Left forelimb (tissue), 1 donor: ENCODE data around the gene ERGIC1.
A peak's percentile ranks its signal among the peaks of the same experiment; 100 is the strongest.

Experiments
- DNase-seq: peaks from one replicate; pipeline ENCODE4 v3.0.0-alpha.2; 2018; ENCODE audit warnings: low spot score

The ERGIC1 gene

GRCh38 chr5:172951371-172952033, 117.5 kb downstream of the ERGIC1 start:
- DNase-seq: no peak

- no peak for DNase-seq
Observed at GRCh38 chr5:172952034-172952511, 118.0 kb downstream of the ERGIC1 start.

DNA sequence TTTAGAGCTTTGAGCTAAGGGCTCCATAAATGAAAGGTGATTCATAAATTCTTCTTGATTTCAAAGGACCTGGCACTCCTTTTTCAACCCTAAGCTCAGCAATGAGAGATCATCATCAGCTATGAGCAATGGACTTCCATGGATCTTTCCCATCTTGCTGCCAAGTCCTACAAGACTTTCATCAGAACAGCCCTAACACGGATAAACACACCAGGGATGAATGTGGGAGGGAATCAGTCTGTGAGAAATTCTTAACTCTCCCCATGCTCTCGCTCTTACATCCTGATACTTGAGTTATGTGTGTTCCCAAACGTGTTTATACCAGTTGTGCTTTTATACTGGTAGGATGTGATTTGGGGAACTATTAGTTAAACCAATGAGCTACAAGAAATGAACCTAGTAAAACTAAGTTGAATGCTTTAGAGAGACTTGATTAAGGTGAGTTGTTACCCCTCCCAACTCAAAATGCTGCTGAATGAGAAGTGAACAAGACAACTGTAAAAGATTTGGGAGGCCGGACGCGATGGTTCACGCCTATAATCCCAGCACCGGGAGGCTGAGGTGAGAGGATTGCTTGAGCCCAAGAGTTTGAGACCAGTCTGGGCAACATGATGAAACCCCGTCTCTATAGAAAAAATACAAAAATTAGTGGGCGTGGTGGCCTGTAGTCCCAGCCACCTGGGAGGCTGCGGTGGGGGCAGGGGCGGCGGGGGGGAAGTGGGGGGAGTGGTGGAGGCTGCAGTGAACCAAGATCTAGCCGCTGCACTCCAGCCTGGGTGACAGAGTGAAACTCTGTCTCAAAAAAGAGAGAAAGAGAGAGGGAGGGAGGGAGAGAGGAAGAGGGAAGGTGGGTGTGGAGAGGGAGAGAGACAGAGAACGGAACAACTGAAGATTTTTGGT, 120.0 kb downstream of the ERGIC1 start:
- no peak for DNase-seq

DNA sequence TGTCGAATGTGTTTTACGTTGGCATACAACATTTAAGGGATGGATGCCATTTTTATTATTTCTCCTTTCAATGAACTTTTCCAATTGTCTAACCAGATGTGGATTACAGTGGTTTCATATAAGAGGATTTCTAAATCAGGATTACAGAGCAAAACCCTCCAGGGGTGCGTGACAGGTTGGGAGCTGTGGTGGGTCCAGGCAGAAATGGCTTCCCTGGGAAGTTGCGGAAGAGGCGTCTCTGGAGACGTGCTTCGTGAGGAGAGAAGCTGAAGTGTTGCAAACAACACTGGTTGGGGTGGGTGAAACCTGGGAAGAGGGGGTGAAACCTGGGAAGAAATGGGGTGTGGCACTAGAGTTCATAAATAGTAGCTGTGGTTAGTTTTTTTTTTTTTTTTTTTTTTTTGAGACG, 120.7 kb downstream of the ERGIC1 start:
- DNase-seq: no peak

DNA sequence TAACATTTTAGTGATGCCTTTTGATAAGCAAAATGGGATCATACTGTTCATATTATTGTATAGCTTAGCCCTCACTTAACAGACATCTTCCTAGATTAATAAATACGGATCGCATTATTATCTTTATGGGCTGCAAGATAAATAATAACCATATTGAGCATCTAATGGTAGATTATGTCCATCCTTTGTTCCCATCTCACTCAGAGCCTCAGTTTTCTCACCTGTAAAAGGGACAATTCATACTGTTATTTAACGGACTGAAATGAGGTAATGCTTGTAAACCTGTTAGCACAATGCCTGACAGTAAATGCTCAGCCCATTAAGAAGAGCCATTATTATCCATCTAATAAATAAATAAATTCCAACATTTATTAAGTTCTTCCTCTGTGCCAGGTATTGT, 122.2 kb downstream of the ERGIC1 start:
- DNase-seq: no peak

DNA sequence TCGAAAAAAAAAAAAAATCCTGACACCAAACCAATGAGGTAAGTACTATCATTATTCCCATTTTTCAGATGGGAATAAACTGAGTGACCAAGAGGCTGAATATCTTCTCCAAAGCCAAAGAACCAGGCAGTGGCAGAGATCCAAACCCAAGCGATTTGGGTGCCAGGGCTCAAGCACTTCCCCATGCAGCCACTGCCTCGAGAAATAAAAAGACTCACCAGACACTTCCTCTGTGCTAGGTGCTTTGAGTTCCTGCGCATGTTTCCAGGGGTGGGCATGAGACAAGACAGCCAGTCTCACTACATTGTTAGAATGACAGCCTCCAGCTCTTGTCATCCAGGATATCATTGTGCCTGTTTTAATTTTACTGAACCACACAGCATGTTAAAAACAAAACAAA, 122.9 kb downstream of the ERGIC1 start:
- DNase-seq: no peak

DNA sequence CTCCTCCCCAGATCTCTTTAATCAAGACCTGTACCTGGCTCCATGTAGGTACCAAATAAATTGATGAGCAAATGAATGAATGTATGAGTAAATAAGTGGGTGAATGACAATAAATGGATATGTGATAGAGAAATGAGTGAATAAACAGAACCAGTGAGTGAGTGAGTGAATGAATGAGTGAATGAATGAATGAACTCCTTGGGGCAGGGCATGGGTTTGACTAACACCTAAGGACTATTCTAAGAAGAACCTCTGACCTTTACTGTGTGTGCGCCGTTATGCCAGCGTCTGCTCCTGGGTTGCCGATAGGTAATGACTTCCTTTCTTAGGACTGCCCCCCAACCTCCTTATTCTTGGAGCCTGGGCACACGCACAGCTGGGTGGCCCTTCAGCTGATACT, 123.4 kb downstream of the ERGIC1 start:
- DNase-seq: no peak

DNA sequence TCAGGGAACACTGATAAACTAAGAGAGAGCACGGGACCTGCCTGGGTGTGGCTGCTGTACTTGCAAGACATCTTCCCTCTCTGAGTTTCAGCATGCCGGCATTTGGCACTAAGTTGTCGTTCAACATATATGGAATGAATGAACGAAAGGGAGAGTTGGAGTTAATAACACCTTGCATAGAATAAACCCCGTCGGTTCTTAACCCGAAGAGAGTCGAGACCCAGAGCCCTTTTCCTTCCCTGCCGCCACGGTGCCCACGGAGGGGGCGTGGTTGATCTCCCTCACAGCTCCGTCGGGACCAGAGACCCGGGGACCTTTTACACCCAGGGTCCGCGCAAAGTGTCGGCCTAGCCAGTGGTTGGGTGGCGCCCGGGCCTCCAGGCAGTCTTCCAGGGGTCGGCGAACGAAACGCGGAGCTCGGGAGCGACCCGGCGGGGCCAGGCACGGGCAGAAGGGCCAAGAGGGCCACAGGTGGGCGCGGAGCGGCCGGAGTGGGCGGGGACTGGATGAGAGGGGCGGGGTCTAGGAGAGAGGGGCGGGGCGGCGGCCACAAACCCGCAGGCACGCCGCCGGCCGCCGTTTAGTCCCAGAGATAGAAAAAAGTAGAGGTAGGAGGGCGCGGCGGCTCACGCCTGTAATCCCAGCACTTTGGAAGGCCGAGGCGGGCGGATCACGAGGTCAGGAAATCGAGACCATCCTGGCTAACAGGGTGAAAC, 124.4 kb downstream of the ERGIC1 start:
- peak; percentile 79 for DNase-seq

DNA sequence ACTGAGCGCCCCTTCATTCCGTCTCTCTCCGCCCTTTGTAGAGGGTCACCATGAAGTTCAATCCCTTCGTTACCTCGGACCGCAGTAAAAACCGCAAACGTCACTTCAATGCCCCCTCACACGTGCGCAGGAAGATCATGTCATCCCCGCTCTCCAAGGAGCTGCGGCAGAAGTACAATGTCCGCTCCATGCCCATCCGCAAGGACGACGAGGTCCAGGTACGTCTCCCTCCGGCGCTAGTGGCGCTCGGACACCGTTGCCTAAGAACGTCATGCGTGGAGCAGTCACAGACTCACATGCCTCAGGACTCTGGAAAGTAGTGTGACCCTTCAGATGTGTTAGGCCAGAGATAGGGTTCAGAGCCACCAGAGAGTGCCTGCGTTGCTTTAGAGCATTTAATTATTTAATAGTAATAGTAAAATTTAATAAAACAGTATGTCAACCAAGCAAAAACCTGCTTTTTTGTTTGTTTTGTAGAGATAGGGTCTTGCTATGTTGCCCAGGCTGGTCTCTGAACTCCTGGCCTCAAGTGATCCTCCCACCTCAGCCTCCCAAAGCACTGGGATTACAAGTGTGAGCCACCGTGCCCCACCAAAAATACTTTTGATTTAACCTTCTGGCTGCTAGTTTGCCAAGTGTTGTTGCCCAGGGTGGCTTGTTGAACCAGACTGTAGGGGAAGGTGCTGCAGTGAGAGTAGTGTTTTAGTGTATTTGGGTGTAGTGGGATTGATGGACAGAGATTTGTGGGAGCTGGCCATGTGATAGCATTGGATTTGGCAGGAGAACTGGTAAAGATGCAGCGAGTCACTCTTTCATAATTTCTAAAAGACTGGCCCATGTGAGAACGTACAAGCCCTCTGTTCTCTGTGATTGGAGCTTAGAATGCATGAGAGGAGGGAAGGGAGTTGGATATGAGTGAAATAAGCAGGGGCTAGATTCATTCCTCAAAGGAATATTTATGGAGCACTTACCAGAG, 126.1 kb downstream of the ERGIC1 start:
- DNase-seq: no peak

DNA sequence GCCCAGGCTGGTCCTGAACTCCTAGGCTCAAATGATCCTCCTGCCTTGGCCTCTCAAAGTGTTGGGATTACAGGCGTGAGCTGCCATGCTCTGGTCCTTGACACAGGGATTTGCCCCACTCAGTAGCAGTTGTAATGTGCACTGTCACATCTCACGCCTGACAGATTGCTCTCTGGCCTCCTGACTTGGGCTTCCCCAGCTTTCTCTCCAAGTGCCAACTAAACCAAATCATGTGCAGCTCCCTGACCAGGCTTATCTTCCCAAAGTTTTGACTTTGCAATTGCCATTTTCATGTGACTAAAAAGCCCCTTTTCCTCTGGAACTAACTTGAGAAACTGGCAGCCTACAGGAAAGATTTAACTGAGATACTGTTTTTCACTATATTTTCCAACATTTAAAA, 135.9 kb downstream of the ERGIC1 start:
- no peak for DNase-seq

- DNase-seq: no peak
Observed at GRCh38 chr5:172971482-172971881, 137.4 kb downstream of the ERGIC1 start.

GRCh38 chr5:172972552-172972951, 138.5 kb downstream of the ERGIC1 start:
- DNase-seq: no peak

GRCh38 chr5:172973127-172973916, 139.3 kb downstream of the ERGIC1 start:
- no peak for DNase-seq

GRCh38 chr5:172973931-172974330, 139.9 kb downstream of the ERGIC1 start:
- DNase-seq: no peak

GRCh38 chr5:172975289-172975688, 141.2 kb downstream of the ERGIC1 start:
- DNase-seq: no peak

DNA sequence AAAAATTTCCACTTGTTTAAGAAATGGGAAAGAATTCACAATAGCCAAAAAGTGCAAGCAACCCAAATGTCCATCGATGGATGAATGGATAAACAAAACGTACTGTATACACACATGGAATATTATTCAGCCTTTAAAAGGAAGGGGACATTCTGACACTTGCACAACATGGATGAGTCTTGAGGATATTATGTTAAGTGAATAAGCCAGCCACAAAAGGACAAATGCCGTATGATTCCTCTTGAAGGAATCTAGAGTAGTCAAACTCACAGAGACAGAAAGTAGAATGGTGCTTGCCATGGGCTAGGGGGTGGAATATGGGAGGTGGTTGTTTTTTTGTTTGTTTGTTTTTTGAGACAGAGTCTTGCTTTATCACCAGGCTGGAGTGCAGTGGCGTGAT, 145.7 kb downstream of the ERGIC1 start:
- no peak for DNase-seq

GRCh38 chr5:172981931-172982330, 147.9 kb downstream of the ERGIC1 start:
- no peak for DNase-seq

DNA sequence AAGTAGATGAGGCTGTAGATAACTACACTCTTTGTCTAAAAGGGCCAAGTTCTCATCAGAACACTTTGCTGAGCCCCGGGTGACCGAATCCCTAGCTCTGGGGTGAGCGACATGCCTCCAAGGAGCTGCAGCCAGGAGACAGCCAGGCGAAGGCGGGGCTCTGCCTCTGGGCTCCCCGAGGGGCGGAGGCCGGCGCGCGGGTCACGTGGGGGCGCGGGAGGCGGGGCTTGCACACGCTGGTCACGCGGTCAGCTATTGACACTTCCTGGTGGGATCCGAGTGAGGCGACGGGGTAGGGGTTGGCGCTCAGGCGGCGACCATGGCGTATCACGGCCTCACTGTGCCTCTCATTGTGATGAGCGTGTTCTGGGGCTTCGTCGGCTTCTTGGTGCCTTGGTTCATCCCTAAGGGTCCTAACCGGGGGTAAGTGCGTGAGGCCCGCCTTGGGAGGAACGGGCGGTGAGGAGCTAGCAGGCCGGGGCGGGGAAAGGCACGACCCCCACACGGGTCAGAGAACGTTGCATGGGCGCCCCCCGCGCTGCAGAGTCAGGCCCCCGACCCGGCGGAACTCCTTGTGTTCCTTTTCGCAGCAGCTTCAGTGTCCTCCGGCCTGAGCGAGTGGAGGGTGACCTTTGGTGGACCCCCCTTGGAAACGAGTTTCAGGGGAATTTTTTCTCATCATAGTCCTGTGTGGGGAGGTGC, 149.6 kb downstream of the ERGIC1 start, which contains the start of gene ATP6V0E1:
ATP6V0E1 (plus strand) TSS at position 230 of the 702 bp plus-strand sequence; CDS start at position 320, 90 bp downstream.
- peak; percentile 97 for DNase-seq

DNA sequence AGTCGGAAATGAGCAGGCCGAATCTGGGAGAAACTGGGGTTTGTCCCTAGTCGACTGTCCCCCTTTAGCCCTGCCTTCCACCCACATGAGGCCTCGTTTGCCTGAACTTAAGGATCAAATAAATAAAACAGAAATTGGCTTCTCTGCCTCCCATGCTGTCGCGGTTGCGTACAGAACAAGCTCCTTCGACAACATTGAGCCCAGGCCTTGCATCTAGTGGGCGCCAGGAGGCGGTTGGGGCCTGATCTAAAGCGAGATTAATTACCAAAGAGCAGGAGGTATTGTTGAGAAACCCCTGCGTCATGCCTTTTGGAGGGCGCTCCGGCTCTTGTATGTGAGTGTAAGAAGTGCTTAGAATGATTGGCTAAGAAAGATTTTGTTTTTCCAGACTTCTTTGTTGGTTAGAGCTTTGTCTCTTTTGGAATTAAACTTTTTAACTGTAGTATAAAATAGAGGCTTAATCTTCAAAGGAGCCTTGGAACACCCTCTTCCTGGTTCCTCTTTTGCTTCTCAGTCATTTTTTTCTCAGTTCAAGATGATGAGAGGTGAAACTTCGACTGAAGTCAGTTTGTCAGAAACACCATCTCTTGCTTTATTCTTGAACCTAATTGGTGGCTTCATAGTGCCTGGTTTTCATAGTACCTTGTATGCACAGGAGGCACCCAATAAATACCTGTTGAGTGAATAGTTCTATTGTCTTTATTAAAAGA, 150.3 kb downstream of the ERGIC1 start:
- peak; percentile 73 for DNase-seq
